H1 (cell line): ENCODE data around the gene TNFAIP8L3. TPM values are rescaled to one million over a fixed set of nuclear protein-coding genes. Genes with fewer than 3 reads are reported as not detected.

ENCODE experiments used
- CTCF ChIA-PET: fragments of 300-600 bp; sonication (Branson Sonifier 250); formaldehyde crosslinking; loops from one replicate; lab custom pipeline; 2021; ENCODE audit not compliant: partially characterized antibody; lab: Charles Lee
- POLR2A ChIA-PET: fragments of 300-600 bp; sonication (Branson Sonifier 250); formaldehyde crosslinking; loops from one replicate; lab custom pipeline; 2021; ENCODE audit warnings: inconsistent platforms; ENCODE audit not compliant: partially characterized antibody; lab: Charles Lee
- DNase-seq, 2 experiments: peaks; one replicate each; pipeline versions ENCODE4 v3.0.0 to v3.0.0-alpha.2; 2010 to 2022; ENCODE audit warnings: low spot score in 2 of 2, low read depth in 1 of 2, mixed read lengths in 1 of 2
- FAIRE-seq: peaks from 2 replicates; lab custom pipeline; 2011; peaks lifted over from hg19 to GRCh38; lab: Jason Lieb, UNC
- H2AFZ ChIP-seq: 2 replicates; pipeline ENCODE4 v1.8.1; 2012; ENCODE audit warnings: low read length, inconsistent platforms
- H2AK5ac ChIP-seq: 2 replicates; pipeline ENCODE4 v1.6.1; 2013; ENCODE audit warnings: low read depth, low read length
- H2BK120ac ChIP-seq: replicated peaks from 2 replicates; pipeline ENCODE3; 2013; ENCODE audit warnings: low read depth, low read length, inconsistent platforms
- H2BK12ac ChIP-seq: 2 replicates; pipeline ENCODE4 v1.6.1; 2013; ENCODE audit warnings: low read depth, low read length
- H2BK15ac ChIP-seq: 2 replicates; pipeline ENCODE4 v1.6.1; 2013; ENCODE audit warnings: low read length
- H2BK20ac ChIP-seq: 2 replicates; pipeline ENCODE4 v1.6.1; 2013; ENCODE audit warnings: low read length
- H2BK5ac ChIP-seq: 2 replicates; pipeline ENCODE4 v1.6.1; 2013; ENCODE audit warnings: low read depth, low read length
- H3K14ac ChIP-seq: 2 replicates; pipeline ENCODE4 v1.6.1; 2013; ENCODE audit warnings: inconsistent platforms; ENCODE audit not compliant: insufficient read length
- H3K18ac ChIP-seq: 2 replicates; pipeline ENCODE4 v1.6.1; 2013; ENCODE audit warnings: low read length; ENCODE audit errors: extremely low read depth
- H3K23ac ChIP-seq: 2 replicates; pipeline ENCODE4 v1.6.1; 2013; ENCODE audit warnings: inconsistent platforms; ENCODE audit not compliant: insufficient read length
- H3K23me2 ChIP-seq: 2 replicates; pipeline ENCODE4 v1.6.1; 2013; ENCODE audit warnings: low read depth, low read length
- H3K27ac ChIP-seq: 2 replicates; pipeline ENCODE4 v1.6.1; 2011; ENCODE audit warnings: low read depth, low read length, inconsistent platforms
- H3K27me3 ChIP-seq, 4 experiments: replicated peaks in 1 of 4; 1 replicate in 1 of 4; 2 replicates in 3 of 4; pipeline versions ENCODE4 v1.6.1 to v1.8.1; 2011 to 2013; ENCODE audit warnings: low read length in 3 of 4, mild to moderate bottlenecking in 3 of 4, inconsistent platforms in 2 of 4, mixed read lengths in 2 of 4, moderate library complexity in 1 of 4; ENCODE audit not compliant: control insufficient read depth in 3 of 4, insufficient read depth in 3 of 4; ENCODE audit errors: extremely low read depth in 1 of 4
- H3K36me3 ChIP-seq, 4 experiments: 2 replicates each; pipeline versions ENCODE4 v1.6.1 to v1.8.1; 2011 to 2013; ENCODE audit warnings: mild to moderate bottlenecking in 4 of 4, low read length in 3 of 4, moderate library complexity in 2 of 4, control low read depth in 1 of 4, inconsistent platforms in 1 of 4; ENCODE audit not compliant: insufficient read depth in 4 of 4, control insufficient read depth in 2 of 4
- H3K4ac ChIP-seq: replicated peaks from 2 replicates; pipeline ENCODE3; 2013; ENCODE audit warnings: low read length, low read depth, mixed read lengths, inconsistent platforms; ENCODE audit not compliant: insufficient read length
- H3K4me1 ChIP-seq, 4 experiments: replicated peaks in 1 of 4; 1 replicate in 1 of 4; 2 replicates in 3 of 4; pipeline versions ENCODE4 v1.6.1 to v1.8.1; 2011 to 2013; ENCODE audit warnings: low read length in 3 of 4, inconsistent platforms in 2 of 4, mixed read lengths in 1 of 4; ENCODE audit not compliant: insufficient read depth in 4 of 4, control insufficient read depth in 3 of 4
- H3K4me2 ChIP-seq, 2 experiments: 2 replicates each; pipeline versions ENCODE4 v1.6.1 to v1.8.1; 2011 to 2013; ENCODE audit warnings: low read depth in 2 of 2, low read length in 2 of 2, control low read depth in 1 of 2, inconsistent platforms in 1 of 2, mild to moderate bottlenecking in 1 of 2; ENCODE audit not compliant: insufficient read depth in 1 of 2
- H3K4me3 ChIP-seq, 4 experiments: fragments of 200-600, 300-600 bp in 1 of 4; sonication (generic), shearing (Covaris generic), sonication (Bioruptor Twin) in 1 of 4; 2 replicates each; pipeline versions ENCODE4 v1.5.1 to v1.8.1; 2011 to 2016; ENCODE audit warnings: low read length in 4 of 4, low read depth in 3 of 4, control low read depth in 2 of 4, inconsistent platforms in 2 of 4, mild to moderate bottlenecking in 2 of 4, mixed read lengths in 1 of 4, moderate library complexity in 1 of 4; ENCODE audit not compliant: insufficient read depth in 2 of 4; ENCODE audit errors: extremely low read depth in 1 of 4
- H3K56ac ChIP-seq: replicated peaks from 2 replicates; pipeline ENCODE3; 2013; ENCODE audit warnings: low read depth, mild to moderate bottlenecking, mixed read lengths, low read length, inconsistent platforms; ENCODE audit not compliant: insufficient read length
- H3K79me1 ChIP-seq: 2 replicates; pipeline ENCODE4 v1.6.1; 2013; ENCODE audit warnings: low read depth, low read length, control low read depth
- H3K79me2 ChIP-seq, 2 experiments: 2 replicates each; pipeline versions ENCODE4 v1.6.1 to v1.8.1; 2012 to 2013; ENCODE audit warnings: low read length in 2 of 2, mild to moderate bottlenecking in 2 of 2, inconsistent platforms in 1 of 2; ENCODE audit not compliant: insufficient read depth in 2 of 2, control insufficient read depth in 1 of 2
- H3K9ac ChIP-seq, 4 experiments: replicated peaks in 1 of 4; 1 replicate in 1 of 4; 2 replicates in 3 of 4; pipeline versions ENCODE4 v1.6.1 to v1.8.1; 2011 to 2013; ENCODE audit warnings: low read depth in 3 of 4, low read length in 3 of 4, control low read depth in 2 of 4, mild to moderate bottlenecking in 2 of 4, moderate library complexity in 2 of 4, inconsistent platforms in 1 of 4; ENCODE audit errors: extremely low read depth in 1 of 4
- H3K9me3 ChIP-seq, 2 experiments: 2 replicates each; pipeline versions ENCODE4 v1.6.1 to v1.8.1; 2012 to 2013; ENCODE audit warnings: mild to moderate bottlenecking in 2 of 2, moderate library complexity in 2 of 2, control low read depth in 1 of 2, inconsistent platforms in 1 of 2, low read depth in 1 of 2, low read length in 1 of 2, mixed read lengths in 1 of 2; ENCODE audit not compliant: insufficient read depth in 2 of 2
- H4K20me1 ChIP-seq, 2 experiments: replicated peaks in 1 of 2; 2 replicates each; pipeline versions ENCODE3 to v1.8.1; 2011 to 2013; ENCODE audit warnings: inconsistent platforms in 2 of 2, low read length in 2 of 2, mild to moderate bottlenecking in 1 of 2; ENCODE audit not compliant: insufficient read depth in 2 of 2, control insufficient read depth in 1 of 2
- H4K5ac ChIP-seq: 2 replicates; pipeline ENCODE4 v1.6.1; 2013; ENCODE audit warnings: low read length, low read depth, mixed read lengths, inconsistent platforms; ENCODE audit not compliant: insufficient read length
- H4K8ac ChIP-seq: 2 replicates; pipeline ENCODE4 v1.8.0; 2013; ENCODE audit warnings: mild to moderate bottlenecking, moderate library complexity, low read length, inconsistent platforms; ENCODE audit not compliant: insufficient read depth; ENCODE audit errors: extremely low read depth
- H4K91ac ChIP-seq: replicated peaks from 2 replicates; pipeline ENCODE3; 2013; ENCODE audit warnings: low read length, mixed read lengths, inconsistent platforms; ENCODE audit not compliant: insufficient read length
- ATF2 ChIP-seq: IDR thresholded peaks from 2 replicates; pipeline ENCODE4 v1.6.1; 2012; ENCODE audit warnings: low read length, inconsistent platforms
- ATF3 ChIP-seq: IDR thresholded peaks from 2 replicates; pipeline ENCODE4 v1.6.1; 2011; ENCODE audit warnings: low read depth, mild to moderate bottlenecking, low read length; ENCODE audit not compliant: insufficient read depth
- CHD1 ChIP-seq: IDR thresholded peaks from 2 replicates; pipeline ENCODE4 v1.6.1; 2012; ENCODE audit warnings: low read depth, low read length, improper control_type of control experiment
- FOSL1 ChIP-seq: IDR thresholded peaks from 2 replicates; pipeline ENCODE4 v1.6.1; 2011; ENCODE audit warnings: mild to moderate bottlenecking, low read depth, low read length, moderate library complexity; ENCODE audit not compliant: insufficient read depth
- GABPA ChIP-seq: IDR thresholded peaks from 2 replicates; pipeline ENCODE4 v1.6.1; 2011; ENCODE audit warnings: mild to moderate bottlenecking, low read length, moderate library complexity, borderline replicate concordance; ENCODE audit not compliant: insufficient read depth
- KDM5A ChIP-seq: fragments of 200-600 bp; IDR thresholded peaks from 2 replicates; pipeline ENCODE4 v1.7.1; 2012; ENCODE audit warnings: mild to moderate bottlenecking, low read length, inconsistent platforms, mixed read lengths
- RFX5 ChIP-seq: IDR thresholded peaks from 2 replicates; pipeline ENCODE4 v1.6.1; 2011; ENCODE audit warnings: low read depth, low read length, improper control_type of control experiment, borderline replicate concordance
- SAP30 ChIP-seq: fragments of 300-600 bp; sonication (generic); IDR thresholded peaks from 2 replicates; pipeline ENCODE4 v1.7.1; 2012; ENCODE audit warnings: low read length, moderate library complexity, mild to moderate bottlenecking, inconsistent platforms; ENCODE audit not compliant: insufficient read depth, insufficient replicate concordance
- SRF ChIP-seq: IDR thresholded peaks from 2 replicates; pipeline ENCODE4 v1.6.1; 2011; ENCODE audit warnings: mild to moderate bottlenecking, low read depth, low read length, moderate library complexity
- TAF7 ChIP-seq: optimal IDR thresholded peaks from 2 replicates; pipeline ENCODE3; 2011; ENCODE audit warnings: low read depth, mild to moderate bottlenecking, inconsistent platforms, low read length, moderate library complexity, borderline replicate concordance
- TEAD4 ChIP-seq: IDR thresholded peaks from 2 replicates; pipeline ENCODE4 v1.6.1; 2012; ENCODE audit warnings: low read depth, low read length, inconsistent platforms, mixed read lengths
- ZNF274 ChIP-seq: IDR thresholded peaks from 2 replicates; pipeline ENCODE4 v1.7.0; 2012; ENCODE audit warnings: low read length, borderline replicate concordance; ENCODE audit errors: extremely low read depth
- WGBS, 2 experiments: shearing (Covaris generic) in 1 of 2; methylation state at CpG; one replicate each; pipeline versions ENCODE4 v1.1.6 to v1.1.7; 2013 to 2015; ENCODE audit warnings: low lambda C conversion rate in 2 of 2, mixed read lengths in 2 of 2, inconsistent platforms in 1 of 2, low coverage in 1 of 2, missing lambda C conversion rate in 1 of 2; ENCODE audit not compliant: insufficient replicate concordance in 2 of 2, insufficient coverage in 1 of 2, insufficient read length in 1 of 2; ENCODE audit errors: extremely low coverage in 1 of 2, missing lambda C conversion rate in 1 of 2; 5-methylcytosine and 5-hydroxymethylcytosine counted together
- polyA plus RNA-seq, 7 experiments: library from polyadenylated mRNA; depleted of rRNA in 3 of 7; stranded (reverse) in 5 of 7; unstranded in 2 of 7; fragments of >200 nt in 5 of 7; fragments of 200-250 nt in 2 of 7; gene quantifications; 1 replicate in 5 of 7; 2 replicates in 1 of 7; 4 replicates in 1 of 7; pipeline versions ENCODE4 v1.2.1 to v1.2.3, GENCODE V29; 2011 to 2013; ENCODE audit warnings: missing spikeins in 2 of 7, mixed read lengths in 2 of 7
- total RNA-seq: library from RNA; stranded (reverse); fragmentation: NEBNext Ultra II Directional; extraction: Animal tissue kit (Norgen Biotek cat#: 25700); gene quantifications from 2 replicates; pipeline ENCODE4 v1.2.1, GENCODE V29; 2021

TNFAIP8L3 gene
- total and polyA plus RNA-seq, 2 of the 8 experiments (the other 6 are each of a cell fraction or from before 2014, with no cell fraction given), result 0.23 to 0.67 TPM

GRCh38 chr15:51053571-51053970 lies 41.1 kb downstream of the TNFAIP8L3 start:
- DNase-seq (no peak), FAIRE-seq (no peak)
- no peak overlapping the region for H2BK120ac ChIP-seq
- no peaks in the 10 kb centered on the region; the same call in 1 of the 2 replicates for H3K79me1 ChIP-seq
- no peak overlapping the region for H3K14ac ChIP-seq
- H4K8ac ChIP-seq, result no peak overlapping the region
- H2BK15ac ChIP-seq, result no peak overlapping the region
- H2AK5ac ChIP-seq, result no peak overlapping the region
- ChIA-PET POLR2A (no interaction called here), CTCF (interaction anchor here (0.9 to 1.7 kb wide), 3 partner anchors 10 to 139 kb away, joined by 3 read pairs; no protein-coding TSS in a partner anchor)
- no peak overlapping the region for H3K27ac ChIP-seq
- no peak overlapping the region for H2BK5ac ChIP-seq
- H3K18ac ChIP-seq, result no peak overlapping the region
- H3K4me1 ChIP-seq, result no peaks in the 10 kb centered on the region
- no peak overlapping the region for H3K4me2 ChIP-seq
- H3K23me2 ChIP-seq, result no peaks in the 10 kb centered on the region
- H4K5ac ChIP-seq, result no peak overlapping the region
- no peak overlapping the region for H2BK20ac ChIP-seq
- no peak overlapping the region for H2AFZ ChIP-seq
- H4K91ac ChIP-seq, result no peak overlapping the region
- no peak overlapping the region for H3K23ac ChIP-seq
- H3K9ac ChIP-seq, result no peak overlapping the region
- no peaks in the 10 kb centered on the region for H4K20me1 ChIP-seq
- WGBS, 2 experiments, result 100% methylated on average over 1 of the region's 1 CpG; no CpG with 5 or more reads in 1 of the 2 experiments
- H3K4me3 ChIP-seq, result no peak overlapping the region
- no peaks in the 10 kb centered on the region for H3K9me3 ChIP-seq
- H3K27me3 ChIP-seq, result no peaks in the 10 kb centered on the region
- H3K36me3 ChIP-seq, result no peaks in the 10 kb centered on the region
- no peak overlapping the region for H2BK12ac ChIP-seq
- H3K79me2 ChIP-seq, result no peaks in the 10 kb centered on the region
- no peak overlapping the region for H3K56ac ChIP-seq
- no peak overlapping the region for H3K4ac ChIP-seq
- TF ChIP-seq ATF2 (no peak), KDM5A (no peak), SRF (no peak), GABPA (no peak), FOSL1 (no peak), CHD1 (no peak), ATF3 (no peak), ZNF274 (no peak), TEAD4 (no peak), RFX5 (no peak), TAF7 (no peak), SAP30 (no peak)
